ENCODE results near the gene GPX3.

The GPX3 gene

DNA sequence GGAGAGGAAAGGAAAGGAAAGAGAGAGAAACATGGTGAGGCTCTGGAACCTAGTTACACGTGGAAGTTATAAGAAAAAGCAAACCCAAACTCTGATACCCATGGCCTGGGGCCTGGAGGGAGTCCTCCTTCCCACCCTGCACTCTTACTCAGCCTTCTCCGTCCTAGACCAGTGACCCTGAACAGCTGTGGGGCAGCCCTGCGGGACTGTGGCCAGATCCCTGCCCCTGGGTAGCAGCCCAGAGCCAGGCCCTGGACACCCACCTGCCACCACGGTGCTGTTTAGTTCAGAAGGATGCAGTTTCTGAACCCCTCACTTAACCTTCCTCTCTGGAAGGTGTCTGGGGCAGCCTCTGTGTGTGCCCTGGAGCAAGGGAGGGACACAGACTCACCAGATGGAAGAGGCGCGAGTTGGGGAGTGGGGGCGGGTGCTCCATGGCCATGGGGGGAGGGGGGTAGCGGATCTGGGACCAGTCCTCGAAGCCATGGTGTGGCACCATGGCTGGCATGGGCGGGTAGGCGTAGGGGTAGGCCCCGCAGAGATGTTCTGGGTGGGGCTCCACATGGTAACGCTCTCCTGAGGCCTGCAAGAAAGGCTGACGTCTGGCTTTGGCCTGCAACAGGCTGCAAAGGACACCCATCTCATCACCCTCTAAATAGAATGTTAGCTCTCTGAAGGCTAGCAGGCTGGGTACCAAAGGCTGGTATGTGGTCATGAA lies 13.0 kb downstream of the GPX3 start:
- DNase-seq = no peak

DNA sequence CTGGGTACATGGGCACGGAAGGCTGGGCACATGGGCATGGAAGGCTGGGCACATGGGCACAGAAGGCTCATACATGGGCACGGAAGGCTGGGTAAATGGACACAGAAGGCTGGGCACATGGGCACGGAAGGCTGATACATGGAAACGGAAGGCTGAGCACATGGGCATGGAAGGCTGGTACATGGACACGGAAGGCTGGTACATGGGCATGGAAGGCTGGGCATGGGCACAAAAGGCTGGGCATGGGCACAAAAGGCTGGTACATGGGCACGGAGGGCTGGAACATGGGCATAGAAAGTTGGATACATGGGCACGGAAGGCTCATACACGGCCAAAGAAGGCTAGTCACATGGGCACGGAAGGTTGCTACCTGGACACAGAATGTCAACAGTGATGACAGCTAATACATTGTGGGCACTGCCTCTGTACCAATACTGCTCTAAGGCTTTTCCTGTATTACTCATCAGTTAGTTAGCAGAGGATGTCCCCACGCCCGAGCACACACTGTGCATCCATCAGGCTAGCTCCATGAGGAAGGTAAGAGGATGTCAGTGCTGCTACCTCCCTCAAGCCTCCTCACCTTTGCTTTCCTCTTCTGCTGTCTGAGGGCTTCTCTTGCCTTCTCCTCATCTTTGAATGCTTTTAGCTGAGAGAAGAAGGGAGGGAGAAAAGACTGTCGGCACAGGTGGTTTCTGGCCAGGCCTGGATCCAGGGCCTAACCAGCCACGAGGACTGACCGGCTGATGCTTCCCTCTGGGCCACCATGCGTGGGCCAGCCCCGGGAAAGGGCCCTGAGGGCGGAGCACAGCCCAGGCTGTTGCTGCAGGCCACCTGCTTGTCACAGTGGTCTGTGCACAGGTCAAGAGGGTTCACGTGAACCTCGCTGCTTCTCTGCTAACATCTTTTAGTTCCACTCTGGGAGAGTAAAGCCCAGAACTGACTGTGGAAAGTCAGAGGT lies 14.3 kb downstream of the GPX3 start:
- DNase-seq = no peak

DNA sequence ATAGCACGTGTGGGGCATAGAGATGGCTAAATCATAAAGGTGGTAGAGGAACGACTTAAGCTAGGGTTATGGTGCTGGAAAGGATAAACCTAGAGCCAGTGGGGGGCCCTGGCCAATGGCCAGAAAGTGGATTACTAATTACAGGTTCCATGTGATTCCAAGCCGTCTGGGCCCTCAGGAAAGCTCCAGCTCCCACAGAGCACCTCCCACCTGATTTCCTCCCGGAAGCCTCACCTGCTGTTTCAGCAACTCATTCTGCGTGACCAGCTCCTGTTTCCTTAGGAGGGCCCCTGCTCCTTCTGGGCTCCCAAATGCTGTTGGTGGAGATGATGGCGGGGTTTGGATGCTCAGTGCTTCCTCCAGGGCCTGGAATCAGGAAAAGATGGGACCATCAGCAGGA lies 16.2 kb downstream of the GPX3 start:
- no peak for DNase-seq

DNA sequence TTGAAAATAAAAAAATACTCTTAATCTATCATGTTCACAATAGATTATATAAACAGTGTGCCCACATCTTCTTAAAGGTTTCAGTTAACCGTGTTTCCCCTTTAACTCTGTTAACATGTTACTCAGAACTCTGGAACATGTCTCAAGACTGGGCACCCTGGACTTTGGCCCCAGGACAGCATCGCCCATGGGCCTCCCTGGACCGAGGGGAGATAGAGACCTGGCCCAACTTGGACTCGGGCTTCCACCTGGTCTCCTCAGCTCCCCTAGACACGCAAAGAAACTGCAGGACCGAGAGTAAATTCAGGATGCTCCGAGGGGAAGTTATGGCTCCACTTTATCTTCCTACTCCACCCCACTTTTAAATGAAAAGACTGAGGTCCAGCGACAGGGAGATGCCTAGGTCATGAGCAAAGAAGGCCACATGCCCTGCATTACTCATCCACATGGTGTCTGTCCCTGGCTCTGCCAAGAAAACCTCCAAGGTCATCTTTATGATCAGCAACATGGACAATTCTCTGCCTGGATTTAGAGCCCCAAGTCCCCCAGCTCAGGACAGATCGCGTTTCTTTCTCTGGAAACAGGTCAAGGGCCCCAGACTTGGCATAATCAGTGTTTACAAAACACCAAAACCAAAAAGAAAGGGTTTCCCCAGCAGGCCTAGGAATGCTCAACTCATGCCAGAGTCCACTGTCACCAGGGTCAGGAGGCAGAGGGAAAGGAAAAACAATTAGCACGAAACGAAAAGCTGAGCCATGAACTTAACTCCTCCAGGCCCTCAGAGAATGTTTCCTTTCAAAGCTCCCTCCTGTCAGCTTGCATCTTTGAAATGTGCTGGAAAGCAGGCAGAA lies 17.4 kb downstream of the GPX3 start:
- peak in 9 of 51 donors; percentile 8 to 49 (median 21) for DNase-seq

DNA sequence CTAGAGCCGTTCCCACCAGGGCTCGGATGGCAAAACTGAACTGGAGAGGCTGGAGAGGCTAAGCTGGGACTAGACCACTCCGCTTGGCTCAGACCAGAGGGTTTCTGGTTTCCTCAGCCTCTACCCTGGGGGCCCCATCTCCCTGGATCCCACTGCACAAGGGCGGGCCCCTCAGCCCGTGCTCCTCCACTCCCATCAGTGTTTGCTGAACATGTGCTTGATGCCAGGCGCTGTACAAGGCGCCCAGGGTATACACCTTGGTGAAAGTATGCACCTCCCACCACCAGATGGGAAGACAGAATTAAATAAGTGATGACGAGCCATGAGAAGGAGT lies 18.0 kb downstream of the GPX3 start:
- no peak for DNase-seq

DNA sequence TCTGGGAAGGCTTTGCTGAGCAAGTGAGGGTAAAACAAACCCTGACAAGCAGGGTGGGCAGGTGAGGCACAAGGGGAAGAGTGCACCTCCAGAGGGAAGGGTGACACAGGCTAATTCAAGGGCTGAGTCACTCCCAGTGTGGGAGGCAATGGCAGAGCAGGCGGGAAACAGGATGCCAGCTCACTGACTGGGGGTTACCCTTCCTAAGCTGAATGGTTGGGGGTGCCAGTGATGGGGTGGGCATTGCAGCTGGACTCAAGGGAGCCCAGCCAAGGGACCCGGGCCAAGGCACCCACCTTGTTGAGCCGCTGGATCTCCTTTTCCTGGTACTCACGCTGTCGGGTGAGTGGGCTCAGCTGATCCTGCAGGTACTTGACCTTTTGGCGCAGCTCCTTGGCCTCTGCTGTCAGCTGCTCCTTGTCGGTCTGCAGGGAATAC lies 18.4 kb downstream of the GPX3 start:
- DNase-seq = peak in 2 of 51 donors; percentile 11 to 27

DNA sequence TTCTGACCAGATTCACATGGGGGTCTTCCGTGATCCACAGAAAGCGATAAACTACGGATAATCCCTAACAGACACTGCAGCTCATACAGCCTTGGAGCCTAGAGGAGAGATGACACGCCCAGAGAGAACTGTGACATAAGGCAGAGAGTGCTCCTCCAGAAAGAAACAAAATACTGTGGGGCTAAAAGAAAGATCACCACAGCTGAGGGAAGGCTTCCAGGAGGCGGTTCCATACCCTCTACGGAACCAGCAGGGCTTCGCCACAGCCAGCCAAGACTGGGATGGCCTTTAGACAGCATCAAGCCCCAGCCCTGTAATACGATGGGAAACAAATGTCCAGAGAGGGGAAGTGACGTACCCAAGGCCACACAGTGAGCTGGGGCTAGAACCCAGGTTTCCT lies 19.3 kb downstream of the GPX3 start:
- no peak for DNase-seq

DNA sequence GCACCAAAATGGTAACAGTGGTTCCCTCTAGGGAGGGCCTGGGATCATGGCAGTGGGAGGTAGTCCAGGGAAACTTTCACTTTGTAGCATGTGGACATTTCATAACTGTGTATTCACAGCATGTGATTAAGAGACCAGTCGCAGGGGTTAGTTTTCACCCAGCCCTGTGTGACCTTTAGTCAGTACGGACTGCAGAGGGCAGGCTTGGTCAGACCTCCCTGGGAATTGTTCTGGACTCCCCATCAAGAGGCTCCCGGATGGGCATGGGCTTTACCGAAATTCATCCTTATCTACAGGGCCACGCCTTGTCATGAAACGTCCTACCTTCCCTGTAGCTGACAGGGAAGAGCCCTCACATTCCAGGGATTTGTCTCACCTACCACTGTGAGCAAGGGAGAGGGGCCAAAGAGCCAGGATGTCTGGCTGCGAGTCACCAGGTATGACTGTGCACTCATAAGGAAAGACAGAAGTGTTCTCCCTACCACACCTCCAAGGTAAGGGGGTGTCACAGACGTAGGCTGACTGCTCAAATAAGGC lies 19.9 kb downstream of the GPX3 start:
- no peak for DNase-seq

DNA sequence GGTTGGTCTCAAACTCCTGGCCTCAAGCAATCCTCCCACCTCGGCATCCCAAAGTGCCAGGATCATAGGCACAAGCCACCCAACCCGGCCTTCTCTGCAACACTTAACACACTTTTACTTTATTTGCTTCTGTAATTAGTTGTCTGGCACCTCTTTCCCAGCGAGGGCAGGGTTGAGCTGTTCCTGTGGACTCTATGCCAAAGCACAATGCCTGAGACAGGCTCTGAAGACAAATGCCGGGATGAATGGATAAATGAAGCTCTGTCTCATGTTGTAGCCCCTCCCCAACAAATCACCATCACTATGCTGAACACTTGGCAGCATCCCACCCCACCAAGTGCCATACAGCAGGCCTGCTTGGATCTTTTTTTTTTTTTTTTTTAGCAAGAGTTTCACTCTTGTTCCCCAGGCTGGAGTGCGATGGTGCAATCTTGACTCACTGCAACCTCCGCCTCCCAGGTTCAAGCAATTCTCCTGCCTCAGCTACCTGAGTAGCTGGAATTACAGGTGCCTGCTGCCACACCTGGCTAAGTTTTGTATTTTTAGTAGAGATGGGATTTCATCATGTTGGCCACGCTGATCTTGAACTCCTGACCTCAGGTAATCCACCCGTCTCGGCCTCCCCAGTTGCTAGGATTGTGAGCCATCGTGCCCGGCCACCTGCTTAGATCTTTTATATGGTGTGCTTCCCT lies 21.3 kb downstream of the GPX3 start:
- peak in 13 of 51 donors; percentile 7 to 50 (median 24) for DNase-seq

DNA sequence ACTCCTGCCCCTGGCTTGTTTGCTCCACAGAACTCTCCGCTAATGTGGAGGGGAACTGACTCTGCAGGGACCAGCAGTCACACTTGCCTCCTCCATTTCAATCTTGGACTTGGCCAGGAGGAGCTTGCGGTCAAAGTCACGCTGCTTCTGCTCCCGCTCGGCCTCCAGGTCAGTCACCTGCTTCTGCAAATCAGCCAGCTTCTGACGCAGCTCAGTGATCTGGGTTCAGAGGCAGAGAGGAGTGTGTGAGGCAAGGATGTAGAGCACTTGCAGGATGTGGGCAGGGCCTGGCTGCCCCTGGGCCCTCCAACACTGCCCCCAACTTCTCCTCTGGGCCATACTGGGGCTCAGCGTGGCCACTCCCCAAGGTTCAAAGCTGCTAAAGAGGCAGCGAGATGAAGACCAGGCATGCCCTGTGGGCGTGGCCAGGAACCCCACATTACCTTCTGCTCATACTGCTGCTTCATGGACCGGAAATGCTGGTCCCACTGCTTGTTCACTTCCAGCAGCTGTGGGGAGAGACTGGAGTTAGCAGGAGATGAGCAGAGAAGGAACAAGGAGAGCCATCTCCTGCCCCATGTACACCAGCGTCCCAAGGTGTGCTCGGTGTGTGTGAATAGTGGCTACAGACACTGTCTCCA lies 22.2 kb downstream of the GPX3 start:
- no peak for DNase-seq

DNA sequence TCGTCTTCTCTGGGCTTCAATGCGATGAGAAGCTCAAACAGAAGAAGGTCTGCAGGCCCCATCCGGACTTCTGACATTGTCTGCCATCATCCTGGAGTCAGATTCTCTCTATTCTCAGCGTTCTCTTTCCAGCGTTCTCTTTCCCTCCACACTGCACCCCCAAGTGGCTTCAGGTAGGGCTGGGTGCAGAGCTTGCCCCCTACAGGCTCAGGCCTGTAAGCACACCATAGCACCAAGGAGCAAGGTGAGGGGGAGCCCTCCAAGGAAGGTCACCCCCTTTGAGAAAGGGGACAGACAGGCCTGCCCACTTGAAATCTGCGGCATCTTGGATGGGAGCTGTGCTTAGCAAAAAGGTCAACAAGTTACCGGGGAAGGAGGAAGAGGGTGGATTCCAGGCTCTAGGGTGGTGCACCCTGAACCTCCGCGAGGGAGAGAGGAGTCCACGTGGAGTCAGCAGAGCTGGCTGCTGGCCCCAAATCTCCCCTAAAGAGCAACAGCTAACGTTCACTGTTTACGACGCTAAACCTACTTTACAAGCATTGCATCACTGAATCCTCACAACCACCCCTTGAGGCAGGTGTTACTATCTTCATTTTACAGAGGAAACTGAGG lies 27.5 kb downstream of the GPX3 start:
- DNase-seq = peak in 3 of 51 donors; percentile 12 to 19 (median 13)

DNA sequence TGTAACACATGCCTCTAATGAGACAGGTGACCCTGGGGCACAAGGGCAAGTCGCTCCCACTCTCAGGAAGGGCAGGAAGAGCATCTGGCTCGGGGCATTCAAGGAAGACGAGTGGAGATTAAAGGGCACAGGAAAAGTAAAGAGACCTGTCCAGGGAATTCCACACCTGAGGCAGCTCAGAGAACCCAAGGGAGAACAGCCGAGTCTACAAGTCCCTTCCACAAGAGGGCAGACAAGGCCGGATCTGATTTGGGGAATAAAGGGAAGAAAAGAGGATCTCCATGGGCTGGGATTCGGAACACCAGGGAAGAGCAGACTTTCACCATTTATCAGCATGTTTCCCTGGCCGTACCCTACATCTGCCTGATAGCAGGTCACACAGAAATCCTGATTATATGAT lies 28.1 kb downstream of the GPX3 start:
- no peak for DNase-seq

DNA sequence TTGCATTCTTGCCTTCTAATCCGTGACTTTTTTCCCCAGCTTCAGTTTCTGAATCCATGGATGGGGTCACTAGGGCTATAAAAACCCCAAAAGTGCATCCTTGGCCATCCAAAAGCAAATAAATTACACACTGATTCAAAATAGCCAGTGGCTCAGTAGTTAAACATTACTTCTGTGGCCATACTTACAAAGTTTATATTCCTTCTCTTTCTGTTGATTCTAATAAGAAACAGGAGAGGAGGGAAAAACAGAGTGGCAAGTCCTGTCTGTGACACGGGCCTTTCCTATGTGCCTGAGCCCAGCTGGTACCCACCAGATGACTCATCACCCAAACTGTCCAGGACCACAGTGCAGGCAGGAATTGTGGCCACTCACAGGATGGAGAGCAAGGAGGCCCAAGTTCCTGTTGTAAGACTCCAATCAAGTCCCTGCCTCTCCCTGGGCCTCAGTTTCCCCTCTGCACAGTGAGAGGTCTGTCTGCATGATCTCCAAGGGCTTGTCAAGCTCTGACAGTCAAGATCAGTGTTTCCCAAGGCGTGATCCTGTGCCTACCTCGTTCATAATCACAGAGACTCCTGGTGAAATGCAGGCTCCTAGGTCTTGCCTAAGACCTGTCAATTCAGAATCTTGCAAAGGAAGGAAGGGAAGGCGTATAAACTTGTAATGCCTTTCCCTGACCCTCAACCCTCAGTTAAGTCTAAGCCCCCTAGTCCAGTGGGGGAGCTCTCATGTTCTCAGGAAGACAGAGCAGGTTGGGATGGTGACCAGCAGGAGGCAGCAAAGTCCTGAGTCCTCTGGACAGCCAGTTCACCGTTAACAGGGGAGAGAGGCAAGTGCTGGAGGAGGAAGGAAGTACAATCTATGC lies 30.9 kb downstream of the GPX3 start:
- peak in 41 of 51 donors; percentile 4 to 77 (median 37) for DNase-seq

DNA sequence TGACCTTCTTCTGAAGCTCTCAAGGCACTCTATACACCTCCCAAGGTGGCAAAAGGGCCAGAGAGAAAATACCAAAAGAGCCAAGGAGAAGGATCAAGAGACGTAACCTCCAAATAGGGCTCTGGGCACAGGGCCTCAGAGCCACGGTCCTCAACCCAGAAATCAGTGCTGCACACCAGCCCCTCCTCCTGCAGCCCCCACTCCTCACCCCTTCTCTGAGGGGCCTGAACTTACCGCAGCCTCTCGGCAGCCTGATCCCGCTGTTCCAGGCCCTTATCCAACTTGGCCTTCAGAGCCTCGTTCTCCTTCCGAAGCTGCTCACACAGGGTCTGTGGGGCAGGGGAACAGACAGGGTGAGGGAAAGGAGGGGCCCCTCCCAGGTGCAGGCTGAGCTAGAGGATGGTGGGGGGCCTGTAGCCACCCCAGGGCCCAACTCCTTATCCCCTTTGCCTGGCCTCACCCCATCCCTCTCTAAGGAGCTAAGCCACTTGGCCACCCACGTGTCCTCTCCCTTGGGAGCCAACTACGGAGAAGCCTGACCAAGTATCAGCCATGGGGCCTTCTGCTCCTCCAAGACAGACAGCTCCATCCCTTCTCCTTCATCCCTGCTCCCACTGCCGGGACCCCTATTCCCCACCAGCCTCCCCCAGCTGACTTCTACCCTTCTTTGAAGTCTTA lies 31.7 kb downstream of the GPX3 start:
- DNase-seq = no peak

DNA sequence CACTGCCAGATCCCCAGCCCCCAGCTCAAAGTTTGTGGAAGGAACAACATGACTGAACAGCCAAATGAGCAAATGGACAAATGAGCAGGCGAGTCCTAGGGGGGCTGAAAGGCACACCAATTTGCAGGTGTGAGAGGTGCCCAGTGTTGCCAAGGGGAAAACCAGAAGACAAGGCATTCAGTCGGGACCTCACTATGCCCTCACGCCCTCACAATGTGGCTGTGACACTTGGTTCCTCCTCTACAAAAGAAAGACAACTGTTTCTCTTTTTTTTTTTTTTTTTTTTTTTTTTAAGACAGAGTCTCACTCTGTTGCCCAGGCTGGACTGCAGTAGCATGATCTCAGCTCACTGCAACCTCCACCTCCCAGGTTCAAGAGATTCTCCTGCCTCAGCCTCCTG lies 32.4 kb downstream of the GPX3 start:
- no peak for DNase-seq

DNA sequence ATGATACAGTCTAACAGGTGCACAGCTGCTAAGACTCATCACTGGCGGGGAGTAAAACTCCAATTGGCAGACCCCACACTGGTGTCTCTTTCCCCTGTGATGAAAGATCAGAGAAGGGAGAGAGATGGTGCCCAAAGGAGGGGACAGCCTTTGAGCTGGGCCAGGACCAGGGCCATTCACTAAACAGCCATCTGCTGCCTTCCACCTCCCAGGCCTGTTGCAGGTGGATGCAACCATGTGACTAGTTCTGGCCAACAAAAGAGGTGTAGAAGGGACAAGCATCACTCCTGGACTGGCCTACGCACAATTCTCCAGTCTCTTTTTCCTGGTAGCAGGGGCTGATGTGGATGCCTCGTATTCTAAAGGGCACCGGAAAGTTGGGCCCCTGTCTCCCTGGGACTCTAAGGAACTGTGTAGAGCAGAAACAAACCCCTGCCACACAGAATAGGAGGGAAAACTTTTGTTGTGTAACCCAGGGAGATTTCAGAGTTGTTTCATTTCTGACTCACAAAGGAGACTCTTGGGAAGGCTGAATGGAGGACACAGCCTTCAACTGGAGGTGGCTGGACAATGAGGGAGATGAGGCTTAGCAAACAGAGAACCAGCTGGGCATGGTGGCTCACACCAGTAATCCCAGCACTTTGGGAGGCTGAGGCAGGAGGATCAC lies 33.5 kb downstream of the GPX3 start:
- no peak for DNase-seq

DNA sequence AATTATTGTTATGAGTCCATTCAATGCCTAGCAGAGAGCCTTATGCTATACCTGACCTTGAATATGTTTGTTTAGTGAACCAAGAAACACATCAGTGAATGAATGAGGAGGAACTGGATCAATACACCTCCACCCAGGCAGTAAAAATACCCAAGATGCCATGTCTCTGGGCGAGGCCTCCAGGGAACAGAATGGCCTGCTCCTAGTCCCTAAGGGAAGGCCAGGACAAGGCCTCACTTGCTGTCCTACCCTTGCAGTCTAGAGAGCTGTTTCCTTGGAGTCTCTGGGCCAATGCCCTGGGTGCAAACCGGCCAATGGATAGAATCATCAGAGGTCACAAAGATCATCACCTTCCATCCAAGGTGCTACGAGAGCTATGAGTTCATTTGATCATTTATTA lies 34.3 kb downstream of the GPX3 start:
- no peak for DNase-seq

DNA sequence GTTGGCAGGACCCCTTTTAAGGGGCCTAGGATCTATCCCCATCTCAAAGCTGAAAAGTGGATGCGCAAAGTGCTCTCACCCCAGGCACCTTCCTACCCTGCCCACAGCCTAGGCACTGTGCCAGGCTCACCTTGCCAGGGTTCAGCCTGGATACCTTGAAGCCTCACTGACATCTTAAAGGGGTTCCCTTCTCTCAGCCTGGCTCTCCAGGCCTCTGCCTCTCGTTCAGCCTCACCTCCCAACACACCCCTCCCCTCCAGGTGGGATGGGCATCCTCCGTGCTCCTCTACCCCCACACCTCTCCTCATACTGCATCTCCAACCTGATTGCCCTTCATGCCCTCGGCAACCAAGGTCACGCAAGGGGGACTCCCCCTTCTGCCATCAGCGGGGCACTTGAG lies 34.9 kb downstream of the GPX3 start:
- no peak for DNase-seq
